HG03108 (cell line): Measurements from ENCODE around the gene OCA2.

Experiments used
- ATAC-seq: cut with Tn5 transposase; IDR thresholded peaks from one replicate; pipeline ENCODE4 v1.9.1; 2021; ENCODE audit warnings: moderate library complexity; ENCODE audit not compliant: unreplicated experiment

The OCA2 gene

DNA sequence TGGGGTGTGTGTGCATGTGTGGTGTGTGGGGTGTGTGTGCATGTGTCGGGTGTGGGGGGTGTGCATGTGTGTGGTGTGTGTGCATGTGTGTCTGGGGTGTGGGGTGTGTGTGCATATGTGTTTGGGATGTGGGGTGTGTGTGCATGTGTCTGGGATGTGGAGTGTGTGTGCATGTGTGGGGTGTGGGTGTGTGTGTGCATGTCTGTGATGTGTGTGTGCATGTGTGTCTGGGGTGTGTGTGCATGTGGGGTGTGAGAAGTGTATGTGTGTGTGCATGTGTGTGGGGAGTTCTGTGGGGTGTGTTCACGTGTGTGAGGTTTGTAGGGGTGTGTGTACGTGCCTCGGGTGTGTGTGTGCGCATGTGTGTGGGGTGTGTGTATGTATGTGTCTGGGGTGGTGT, 6.7 kb upstream of the OCA2 start:
- no peak for ATAC-seq

DNA sequence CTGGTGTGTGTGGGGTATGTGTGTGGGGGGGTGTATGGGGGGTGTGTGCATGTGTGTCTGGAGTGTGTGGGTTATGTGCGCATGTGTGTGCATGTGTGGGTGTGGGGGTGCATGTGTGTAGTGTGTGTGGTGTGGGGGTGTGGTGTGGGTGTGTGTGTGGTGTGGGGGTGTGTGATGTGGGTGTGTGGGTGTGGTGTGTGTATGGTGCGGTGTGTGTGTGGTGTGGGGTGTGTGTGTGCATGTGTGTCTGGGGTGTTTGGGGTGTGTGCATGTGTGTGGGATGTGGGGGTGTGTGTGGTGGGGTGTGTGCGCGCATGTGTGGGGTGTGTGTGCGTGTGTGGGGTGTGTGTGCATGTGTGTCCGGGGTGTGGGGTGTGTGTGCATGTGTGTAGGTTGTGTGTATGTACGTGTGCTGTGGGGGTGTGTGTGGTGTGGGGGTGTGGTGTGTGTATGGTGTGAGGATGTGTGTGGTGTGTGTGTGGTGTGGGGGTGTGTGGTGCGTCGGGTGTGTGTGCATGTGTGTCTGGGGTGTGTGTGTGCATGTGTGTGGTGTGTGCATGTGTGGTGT, 6.2 kb upstream of the OCA2 start:
- no peak for ATAC-seq

DNA sequence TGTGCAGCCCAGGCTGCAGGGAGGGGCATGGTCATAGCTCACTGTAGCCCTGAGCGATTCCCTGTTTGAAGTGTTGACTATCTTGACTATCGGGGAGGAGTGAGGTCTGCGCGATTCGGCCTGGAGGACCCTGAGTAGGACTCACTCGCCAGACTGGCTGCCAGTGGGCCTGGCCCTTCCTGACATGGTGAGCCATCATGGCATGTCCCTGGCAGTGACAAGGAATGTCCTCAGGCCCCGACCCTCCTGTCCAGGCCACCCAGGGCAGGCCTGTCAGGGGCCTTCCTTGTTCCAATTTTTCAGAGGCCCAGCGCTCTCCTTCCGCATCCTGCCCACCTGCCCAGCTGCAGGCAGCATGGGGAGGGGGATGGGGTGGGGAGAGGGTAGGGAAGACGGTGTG, 5.2 kb upstream of the OCA2 start:
- no peak for ATAC-seq

DNA sequence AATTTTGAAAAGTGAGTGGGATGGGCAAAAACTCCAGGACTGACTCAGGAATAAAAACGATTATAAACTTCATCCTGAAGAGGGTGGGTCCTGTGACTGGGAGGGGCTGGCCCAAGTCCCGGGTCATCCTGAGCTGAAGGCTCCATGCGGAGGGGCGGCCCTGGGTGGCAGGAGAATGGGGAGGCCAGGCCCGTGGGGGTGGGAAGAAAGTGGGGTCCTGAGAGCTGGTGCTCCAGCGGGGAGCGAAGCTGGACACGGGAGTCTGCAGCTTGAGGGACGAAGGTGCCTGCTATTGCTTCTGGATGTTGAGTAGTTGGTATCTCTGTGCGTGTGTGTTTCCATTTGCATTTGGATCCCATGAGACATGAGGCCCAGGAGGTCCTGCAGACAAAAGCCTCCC, 4.7 kb upstream of the OCA2 start:
- no peak for ATAC-seq

DNA sequence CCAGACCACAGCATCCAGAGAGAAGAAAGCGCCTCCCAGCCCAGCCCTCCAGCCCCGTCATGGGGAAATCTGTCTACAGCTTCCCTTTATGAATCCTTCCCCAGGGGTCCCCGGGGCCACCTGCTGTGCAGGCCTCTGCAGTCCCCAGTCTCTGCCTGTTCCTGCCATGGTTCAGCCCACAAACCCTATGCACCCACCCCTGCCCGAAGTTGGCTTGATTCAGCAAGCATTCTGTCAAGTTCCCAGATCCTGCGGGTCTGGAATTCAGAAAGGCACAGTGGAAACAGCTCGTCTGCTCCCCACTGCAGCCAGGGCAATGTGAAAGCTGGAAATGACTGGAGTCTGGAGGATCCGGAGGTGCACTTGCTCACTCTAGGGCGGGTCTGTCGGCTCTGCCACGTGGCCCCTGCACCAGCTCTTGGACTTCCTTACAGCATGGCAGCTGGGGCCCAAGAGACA, 2.9 kb upstream of the OCA2 start:
- ATAC-seq: no peak

- no peak for ATAC-seq
These were observed 2.1 kb upstream of the OCA2 start for GRCh38 chr15:28101201-28101600.

GRCh38 chr15:28100516-28101195, 1.5 kb upstream of the OCA2 start:
- no peak for ATAC-seq

GRCh38 chr15:28099555-28100140, 533 bp upstream of the OCA2 start:
- ATAC-seq: no peak

DNA sequence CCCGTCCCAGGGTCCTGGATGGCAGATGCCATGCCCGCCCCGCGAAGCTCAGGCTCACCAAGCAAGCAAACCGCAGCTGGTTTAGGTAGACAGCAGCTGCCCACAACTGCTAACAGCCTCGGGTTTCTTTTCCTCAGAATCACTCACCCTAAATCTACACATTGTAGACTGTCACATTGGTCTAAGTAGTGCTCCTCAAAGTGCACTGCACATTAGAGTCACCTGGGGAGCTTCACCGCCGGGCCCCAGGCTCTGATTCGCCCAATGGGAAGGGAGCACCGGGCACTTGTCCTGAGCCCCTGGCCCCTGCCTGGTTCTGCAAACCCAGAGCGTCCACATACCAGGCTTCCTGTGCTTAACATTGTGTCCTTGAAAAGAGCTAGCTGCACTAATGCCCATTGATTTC, 752 bp downstream of the OCA2 start:
- ATAC-seq: no peak

DNA sequence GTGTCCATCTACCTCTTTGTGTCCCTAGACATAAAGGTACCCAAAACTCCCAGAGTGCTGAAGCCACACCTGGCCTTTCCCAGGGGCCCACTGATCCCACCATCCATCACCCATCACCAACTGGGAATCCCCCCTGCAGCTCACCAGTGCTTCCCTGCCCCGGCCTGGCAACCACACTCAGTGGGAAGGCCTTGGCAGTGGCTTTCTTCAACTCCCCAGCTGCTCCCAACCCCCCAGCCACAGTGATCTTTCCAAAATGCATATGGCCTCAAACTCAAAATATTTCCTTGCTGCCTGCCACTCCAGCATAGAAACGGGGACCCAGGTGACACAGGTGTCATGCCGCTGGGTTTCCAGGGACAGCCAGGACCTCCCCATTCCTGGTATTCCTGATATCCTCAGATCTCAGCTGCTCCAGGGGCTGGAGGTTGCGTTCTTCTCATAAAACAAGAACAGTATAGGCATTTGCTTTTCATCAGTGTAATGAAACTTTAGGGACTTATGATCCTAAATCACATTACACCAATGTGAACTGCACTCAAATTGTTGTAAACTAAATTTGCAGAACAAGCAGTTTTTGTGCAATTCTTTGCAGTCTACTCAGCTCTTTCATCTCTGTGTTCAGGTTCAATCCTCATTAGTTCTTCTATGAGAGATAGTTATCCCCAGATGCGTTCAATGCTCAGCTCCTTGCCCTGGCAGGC, 1.3 kb downstream of the OCA2 start:
- ATAC-seq: no peak

GRCh38 chr15:28096670-28097431, 2.3 kb downstream of the OCA2 start:
- ATAC-seq: no peak

DNA sequence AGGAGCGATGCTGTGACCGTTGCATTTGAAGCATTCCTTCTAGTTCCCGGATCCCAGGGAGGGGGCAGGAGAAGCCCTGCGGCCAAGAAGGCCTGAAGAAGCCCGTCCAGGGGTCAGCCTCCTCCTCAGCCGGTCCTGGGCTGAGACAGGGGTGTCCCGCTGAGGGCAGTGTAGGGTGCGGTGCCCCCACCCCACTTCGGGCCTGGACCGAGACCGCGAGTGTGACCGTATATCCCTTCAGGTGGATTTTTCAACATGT, 2.8 kb downstream of the OCA2 start:
- no peak for ATAC-seq

DNA sequence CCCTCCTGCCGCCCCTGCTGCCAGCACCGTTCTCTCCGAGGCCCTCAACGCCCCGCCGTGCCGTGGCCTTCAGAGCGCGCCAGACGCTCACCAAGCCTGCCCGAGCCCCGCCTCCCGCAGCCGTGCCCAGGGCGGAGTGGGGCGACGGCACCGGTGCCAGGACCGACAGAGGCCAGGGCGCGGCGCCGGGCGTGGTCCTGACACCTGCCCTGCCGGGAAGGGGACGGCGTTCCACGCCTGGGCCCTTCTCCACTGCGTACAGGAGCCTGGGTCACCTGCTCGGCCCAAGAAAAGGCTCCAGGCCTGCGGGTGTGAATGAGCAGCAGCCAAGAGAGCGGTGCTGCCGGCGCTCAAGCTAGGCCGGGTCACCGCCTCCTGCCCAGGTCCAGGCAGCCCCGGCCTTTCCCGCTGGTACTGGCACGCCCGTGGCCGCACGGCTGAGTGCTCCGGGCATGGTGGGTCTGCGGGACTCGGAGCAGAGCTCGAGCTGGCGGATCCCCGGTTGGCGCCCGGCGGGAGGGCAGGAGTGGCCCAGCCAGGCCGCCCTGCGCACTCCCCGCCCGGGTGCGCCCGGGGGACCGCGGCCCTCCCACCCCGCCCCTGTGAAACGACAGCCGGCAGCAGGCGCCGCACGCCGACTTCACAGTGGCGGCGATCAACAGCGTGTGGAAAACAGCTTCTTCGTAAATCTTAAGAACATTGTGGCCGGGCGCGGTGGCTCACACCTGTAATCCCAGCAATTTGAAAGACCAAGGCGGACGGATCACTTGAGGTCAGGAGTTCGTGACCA, 4.2 kb downstream of the OCA2 start:
- no peak for ATAC-seq

- no peak for ATAC-seq
These were observed 5.2 kb downstream of the OCA2 start for GRCh38 chr15:28093752-28094535.

- ATAC-seq: no peak
These were observed 7.8 kb downstream of the OCA2 start for GRCh38 chr15:28091313-28091712.

DNA sequence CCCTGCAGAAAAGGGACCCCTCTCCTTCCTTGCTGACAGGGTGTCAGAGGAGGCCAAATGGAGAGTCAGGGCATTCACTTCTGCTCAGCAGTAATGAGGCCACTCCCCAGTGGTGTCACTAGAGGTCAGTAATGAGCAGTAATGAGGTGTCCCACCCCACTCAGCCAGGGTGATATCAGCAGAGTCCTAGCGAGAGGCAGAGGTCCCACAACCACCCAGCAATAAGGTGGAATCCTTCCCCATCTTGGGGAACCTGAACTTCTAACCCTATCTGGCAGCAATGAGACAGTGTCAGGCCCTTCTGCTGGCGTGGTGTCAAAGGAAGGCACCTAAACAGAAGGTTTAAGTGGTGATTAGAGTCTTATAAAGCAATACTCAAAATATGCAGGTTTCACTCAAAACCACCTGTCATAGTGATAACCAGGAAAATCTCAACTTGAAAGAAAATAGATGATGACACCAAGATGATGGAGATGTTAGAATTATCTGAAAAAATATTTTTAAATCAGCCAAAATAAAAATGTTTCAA, 12.9 kb downstream of the OCA2 start:
- ATAC-seq: peak; percentile 87

- ATAC-seq: peak; percentile 17
These were observed 13.5 kb downstream of the OCA2 start for GRCh38 chr15:28085489-28086174.

- ATAC-seq: no peak
These were observed 14.6 kb downstream of the OCA2 start for GRCh38 chr15:28084547-28084946.
